K562 (cell line): ENCODE data around the gene NRF1. TPM values are rescaled to one million over a fixed set of nuclear protein-coding genes. Genes with fewer than 3 reads are reported as not detected.

ENCODE experiments used
- ATAC-seq: fragments of 200-7000 bp; cut with Tn5 transposase; 3 replicates; pipeline ENCODE4 v1.9.1; 2020; ENCODE audit warnings: moderate library complexity
- BruUV-seq: library from RNA; stranded (reverse); fragments of 400-500 nt; replicated peaks from 2 replicates; lab custom pipeline; 2021; lab: Mats Ljungman, UMichigan
- CTCF ChIA-PET: fragments of 300-600 bp; formaldehyde crosslinking; extraction: SDS; loops from one replicate; lab custom pipeline; 2021; ENCODE audit warnings: low intra/inter-chr PET ratio; lab: Yijun Ruan, JAX
- POLR2A ChIA-PET: fragments of 300-600, 350-650 bp; sonication (Branson Sonifier 250); formaldehyde crosslinking; extraction: SDS; loops from one replicate; lab custom pipeline; 2021; ENCODE audit warnings: antibody characterized with exemption, inconsistent platforms; lab: Yijun Ruan, JAX
- DNase-seq, 4 experiments: peaks; one replicate each; pipeline versions ENCODE4 v3.0.0 to v3.0.0-alpha.2; 2011 to 2018; ENCODE audit warnings: low spot score in 3 of 4, mixed read lengths in 3 of 4; ENCODE audit errors: extremely low read depth in 1 of 4
- FAIRE-seq: peaks from 2 replicates; lab custom pipeline; 2011; peaks lifted over from hg19 to GRCh38; lab: Jason Lieb, UNC
- H2AFZ ChIP-seq: 2 replicates; pipeline ENCODE4 v1.6.0; 2011; ENCODE audit warnings: low read depth, low read length, control low read depth, inconsistent platforms
- H3K27ac ChIP-seq: fragments of 200-600 bp; 3 replicates; pipeline ENCODE4 v1.8.0; 2011; ENCODE audit warnings: low read depth, mild to moderate bottlenecking, control low read depth, inconsistent platforms, low read length, moderate library complexity, mixed read lengths; ENCODE audit errors: extremely low read depth
- H3K27me3 ChIP-seq, 2 experiments: fragments of 300-600 bp in 1 of 2; 2 replicates in 1 of 2; 3 replicates in 1 of 2; pipeline versions ENCODE4 v1.6.0 to v1.8.0; 2011; ENCODE audit warnings: inconsistent platforms in 2 of 2, low read length in 2 of 2, mild to moderate bottlenecking in 1 of 2, mixed read lengths in 1 of 2, moderate library complexity in 1 of 2; ENCODE audit not compliant: control insufficient read depth in 2 of 2, insufficient read depth in 2 of 2
- H3K36me3 ChIP-seq: fragments of 300-600 bp; 3 replicates; pipeline ENCODE4 v1.8.0; 2011; ENCODE audit warnings: mild to moderate bottlenecking, low read length, inconsistent platforms; ENCODE audit not compliant: control insufficient read depth, insufficient read depth
- H3K4me1 ChIP-seq, 2 experiments: fragments of 200-600 bp in 1 of 2; replicated peaks in 1 of 2; 2 replicates in 1 of 2; 3 replicates in 1 of 2; pipeline versions ENCODE4 v1.5.1 to v1.8.0; 2011; ENCODE audit warnings: inconsistent platforms in 2 of 2, low read length in 2 of 2, mild to moderate bottlenecking in 1 of 2, mixed read lengths in 1 of 2, moderate library complexity in 1 of 2; ENCODE audit not compliant: control insufficient read depth in 2 of 2, insufficient read depth in 2 of 2
- H3K4me2 ChIP-seq: 2 replicates; pipeline ENCODE4 v1.6.1; 2011; ENCODE audit warnings: low read length, control low read depth, inconsistent platforms, mixed read lengths; ENCODE audit not compliant: insufficient read depth
- H3K4me3 ChIP-seq: fragments of 200-600 bp; sonication (generic), shearing (Covaris generic); 2 replicates; pipeline ENCODE4 v1.5.1; 2016; ENCODE audit warnings: control low read depth, inconsistent platforms
- H3K79me2 ChIP-seq: fragments of 200-600 bp; 3 replicates; pipeline ENCODE4 v1.8.0; 2011; ENCODE audit warnings: low read length, inconsistent platforms; ENCODE audit not compliant: control insufficient read depth, insufficient read depth
- H3K9ac ChIP-seq, 2 experiments: 2 replicates each; pipeline versions ENCODE4 v1.6.0 to v1.6.1; 2011; ENCODE audit warnings: low read depth in 2 of 2, low read length in 2 of 2, control low read depth in 1 of 2, inconsistent platforms in 1 of 2, mild to moderate bottlenecking in 1 of 2, mixed read lengths in 1 of 2; ENCODE audit not compliant: insufficient read depth in 1 of 2
- H3K9me1 ChIP-seq: one replicate; pipeline ENCODE4 v1.6.0; 2011; ENCODE audit warnings: inconsistent platforms, mild to moderate bottlenecking, low read length, moderate library complexity; ENCODE audit not compliant: control insufficient read depth, insufficient read depth
- H3K9me3 ChIP-seq: replicated peaks from 2 replicates; pipeline ENCODE4 v1.5.1; 2011; ENCODE audit warnings: low read depth, low read length, inconsistent platforms; ENCODE audit not compliant: control insufficient read depth, insufficient read depth
- H4K20me1 ChIP-seq: replicated peaks from 2 replicates; pipeline ENCODE4 v1.6.1; 2011; ENCODE audit warnings: low read length, inconsistent platforms, mixed read lengths; ENCODE audit not compliant: control insufficient read depth, insufficient read depth
- FOSL1 ChIP-seq: fragments of 200-800 bp; sonication (Bioruptor generic); conservative IDR thresholded peaks from 2 replicates; pipeline ENCODE4 v1.6.1; 2016; ENCODE audit warnings: missing genetic modification characterization, missing compliant biosample characterization
- GTF2F1 ChIP-seq: IDR thresholded peaks from 2 replicates; pipeline ENCODE4 v1.6.1; 2011; ENCODE audit warnings: low read depth, low read length, improper control_type of control experiment
- KLF6 ChIP-seq: fragments of 250-450 bp; sonication (Bioruptor Pico); IDR thresholded peaks from 2 replicates; pipeline ENCODE4 v1.4.0; 2020; ENCODE audit warnings: mild to moderate bottlenecking, moderate library complexity, borderline replicate concordance
- POLR2B ChIP-seq: fragments of 450-650 bp; IDR thresholded peaks from 2 replicates; pipeline ENCODE4 v1.6.1; 2018; ENCODE audit warnings: low read depth; ENCODE audit not compliant: partially characterized antibody
- RBM15 ChIP-seq: fragments of 200-400 bp; formaldehyde crosslinking; IDR thresholded peaks from 2 replicates; pipeline ENCODE4 v1.6.1; 2018; ENCODE audit warnings: mild to moderate bottlenecking, low read length, moderate library complexity; ENCODE audit not compliant: insufficient read depth
- SPI1 ChIP-seq: IDR thresholded peaks from 2 replicates; pipeline ENCODE4 v1.6.1; 2011; ENCODE audit warnings: low read depth, low read length, control low read depth, borderline replicate concordance
- TBP ChIP-seq: optimal IDR thresholded peaks from 2 replicates; pipeline ENCODE3; 2011; ENCODE audit warnings: low read depth, low read length, improper control_type of control experiment
- ZFP36 ChIP-seq: fragments of 150-350 bp; IDR thresholded peaks from 2 replicates; pipeline ENCODE4 v1.6.1; 2018; ENCODE audit warnings: low read length, low read depth; ENCODE audit not compliant: partially characterized antibody
- ZNF140 ChIP-seq: fragments of 250-450 bp; sonication (Bioruptor Pico); IDR thresholded peaks from 2 replicates; pipeline ENCODE4 v1.8.0; 2021; ENCODE audit warnings: moderate library complexity, mild to moderate bottlenecking, inconsistent platforms
- ZNF583 ChIP-seq: fragments of 250-450 bp; sonication (Bioruptor Pico); IDR thresholded peaks from 2 replicates; pipeline ENCODE4 v1.4.0; 2020
- WGBS: fragments of 100-300 bp; shearing (Covaris generic); methylation state at CpG from one replicate; pipeline ENCODE4 v1.1.6; 2016; ENCODE audit warnings: low coverage, mixed read lengths; ENCODE audit not compliant: insufficient coverage; ENCODE audit errors: missing lambda C conversion rate; 5-methylcytosine and 5-hydroxymethylcytosine counted together
- in situ Hi-C: fragments of 300-500 bp; cut with MboI; formaldehyde crosslinking; loops from 4 replicates; pipeline ENCODE4 v1.15.0; 2018; ENCODE audit warnings: inconsistent platforms, mixed read lengths
- intact Hi-C: fragments of 100-400 bp; cut with micrococcal nuclease; formaldehyde crosslinking; loops from 2 replicates; pipeline ENCODE4 v1.14.2; 2022
- polyA plus RNA-seq, 8 experiments: library from polyadenylated mRNA; depleted of rRNA in 4 of 8; stranded (reverse) in 5 of 8; unstranded in 3 of 8; fragments of >200 nt; fragmentation: Nextera tagmentation in 2 of 8; fragmentation: Illumina TruSeq in 1 of 8; extraction: Ambion mirVana in 2 of 8; extraction: Trizol in 1 of 8; gene quantifications; 2 replicates each; pipeline versions ENCODE4 v1.2.1 to v1.2.3, GENCODE V29; 2011 to 2014; ENCODE audit warnings: inconsistent platforms in 1 of 8, missing spikeins in 1 of 8
- total RNA-seq, 7 experiments: library from RNA; depleted of rRNA in 6 of 7; stranded (reverse); fragments of >200 nt in 6 of 7; fragmentation: Illumina TruSeq in 2 of 7; extraction: Trizol in 2 of 7; gene quantifications; 2 replicates each; pipeline versions ENCODE4 v1.2.1 to v1.2.3, GENCODE V29; 2011 to 2021; ENCODE audit warnings: low replicate concordance in 1 of 7
- TF ChIP-seq, protein P1 (sequence below), 2 experiments: fragments of 450-650 bp in 1 of 2; sonication (generic) in 1 of 2; formaldehyde crosslinking in 1 of 2; IDR thresholded peaks in 1 of 2; conservative IDR thresholded peaks in 1 of 2; 2 replicates each; pipeline versions ENCODE4 v1.6.1 to v1.8.1; 2016 to 2023; ENCODE audit warnings: mild to moderate bottlenecking in 2 of 2, moderate library complexity in 2 of 2, inconsistent platforms in 1 of 2, missing genetic modification reagents in 1 of 2
- TF ChIP-seq, protein P2 (sequence below): fragments of 450-650 bp; IDR thresholded peaks from 2 replicates; pipeline ENCODE4 v1.6.1; 2016; ENCODE audit warnings: borderline replicate concordance
- TF ChIP-seq, protein P3 (sequence below): fragments of 250-450 bp; sonication (Bioruptor Pico); IDR thresholded peaks from 2 replicates; pipeline ENCODE4 v1.6.1; 2021; ENCODE audit warnings: mild to moderate bottlenecking
- TF ChIP-seq, protein P4 (sequence below): fragments of 450-650 bp; IDR thresholded peaks from 2 replicates; pipeline ENCODE4 v1.6.1; 2016
- TF ChIP-seq, protein P5 (sequence below), 2 experiments: fragments of 450-650 bp; conservative IDR thresholded peaks; 2 replicates each; pipeline ENCODE4 v1.6.1; 2017; ENCODE audit warnings: mild to moderate bottlenecking in 2 of 2, moderate library complexity in 2 of 2

Gene NRF1
- total and polyA plus RNA-seq, 9 of the 15 experiments (the other 6 are each of a cell fraction or from before 2014, with no cell fraction given) = 8.6 to 28.8 (median 20.3) TPM

DNA sequence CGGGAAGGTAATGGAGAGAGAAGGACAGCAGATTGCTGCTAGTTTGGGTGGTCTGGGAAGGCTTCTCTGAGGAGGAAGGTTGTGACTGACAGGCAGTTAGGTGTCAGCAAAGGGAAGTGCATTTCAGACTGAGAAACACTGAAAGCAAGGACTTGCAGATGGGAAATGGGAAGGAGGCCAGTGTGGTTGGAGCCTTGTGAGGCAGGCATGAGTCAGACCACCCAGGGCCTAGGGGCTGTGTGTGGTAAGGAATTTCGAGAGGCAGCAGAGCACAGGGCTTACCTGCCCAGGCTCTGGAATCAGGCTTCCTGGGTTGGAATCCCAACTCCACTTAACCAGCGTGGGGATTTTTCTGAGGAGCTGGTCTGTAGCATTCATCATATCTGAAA, 53.5 kb downstream of the NRF1 start:
- Histone ChIP-seq H2AFZ (no peak overlapping the region), H3K4me3 (no peak overlapping the region), H3K4me2 (no peak overlapping the region), H3K27ac (no peak overlapping the region; the same call in 2 of the 3 replicates), H3K79me2 (no peaks in the 10 kb centered on the region), H3K9ac (0 out of 4 replicates have a peak overlapping the region, but pooled peaks of 1 of the 2 experiments have one; percentile 65), H3K36me3 (peaks cover 16% of the 10 kb centered on the region; the same call in 1 of the 3 replicates), H4K20me1 (no peaks in the 10 kb centered on the region), H3K27me3 (no peaks in the 10 kb centered on the region), H3K9me3 (peaks cover 16% of the 10 kb centered on the region), H3K4me1 (no peaks in the 10 kb centered on the region), H3K9me1 (no peaks in the 10 kb centered on the region)
- ATAC-seq (peak; percentile 69), DNase-seq (peak in 1 of 4 experiments; percentile 28), FAIRE-seq (no peak)
- in situ Hi-C loops (loop anchor here (5.0 kb wide), 2 partner anchors 162 to 347 kb away; no protein-coding TSS in a partner anchor), intact Hi-C loops (no loop called here)
- 72% methylated on average over 3 of the region's 3 CpGs for WGBS
- POLR2A ChIA-PET = interaction anchor here (1.0 kb wide), 1 partner anchor 160 kb away, joined by 3 read pairs; no protein-coding TSS in a partner anchor
- CTCF ChIA-PET = interaction anchor here (0.6 to 3.5 kb wide), 4 partner anchors 160 to 1167 kb away, joined by 4 to 82 read pairs (median 24); no protein-coding TSS in a partner anchor
- BruUV-seq = no TSS peak
- TF ChIP-seq, protein P1, sequence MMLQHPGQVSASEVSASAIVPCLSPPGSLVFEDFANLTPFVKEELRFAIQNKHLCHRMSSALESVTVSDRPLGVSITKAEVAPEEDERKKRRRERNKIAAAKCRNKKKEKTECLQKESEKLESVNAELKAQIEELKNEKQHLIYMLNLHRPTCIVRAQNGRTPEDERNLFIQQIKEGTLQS (IDR thresholded peaks at IDR 0.05) = 0 out of 2 replicates have a peak, but pooled peaks have one; percentile 15
- TF ChIP-seq, protein P1 (CRISPR knock-in tag; conservative IDR thresholded peaks at IDR 0.05) = no peak
- TF ChIP-seq TBP = no peak
- TF ChIP-seq, protein P2, sequence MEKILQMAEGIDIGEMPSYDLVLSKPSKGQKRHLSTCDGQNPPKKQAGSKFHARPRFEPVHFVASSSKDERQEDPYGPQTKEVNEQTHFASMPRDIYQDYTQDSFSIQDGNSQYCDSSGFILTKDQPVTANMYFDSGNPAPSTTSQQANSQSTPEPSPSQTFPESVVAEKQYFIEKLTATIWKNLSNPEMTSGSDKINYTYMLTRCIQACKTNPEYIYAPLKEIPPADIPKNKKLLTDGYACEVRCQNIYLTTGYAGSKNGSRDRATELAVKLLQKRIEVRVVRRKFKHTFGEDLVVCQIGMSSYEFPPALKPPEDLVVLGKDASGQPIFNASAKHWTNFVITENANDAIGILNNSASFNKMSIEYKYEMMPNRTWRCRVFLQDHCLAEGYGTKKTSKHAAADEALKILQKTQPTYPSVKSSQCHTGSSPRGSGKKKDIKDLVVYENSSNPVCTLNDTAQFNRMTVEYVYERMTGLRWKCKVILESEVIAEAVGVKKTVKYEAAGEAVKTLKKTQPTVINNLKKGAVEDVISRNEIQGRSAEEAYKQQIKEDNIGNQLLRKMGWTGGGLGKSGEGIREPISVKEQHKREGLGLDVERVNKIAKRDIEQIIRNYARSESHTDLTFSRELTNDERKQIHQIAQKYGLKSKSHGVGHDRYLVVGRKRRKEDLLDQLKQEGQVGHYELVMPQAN = no peak
- TF ChIP-seq POLR2B = no peak
- no peak for TF ChIP-seq GTF2F1
- TF ChIP-seq SPI1 = peak; percentile 39; the same call in 1 of the 2 replicates
- peak; percentile 48 for TF ChIP-seq ZFP36
- no peak for TF ChIP-seq KLF6 (CRISPR knock-in tag)
- TF ChIP-seq, protein P3, sequence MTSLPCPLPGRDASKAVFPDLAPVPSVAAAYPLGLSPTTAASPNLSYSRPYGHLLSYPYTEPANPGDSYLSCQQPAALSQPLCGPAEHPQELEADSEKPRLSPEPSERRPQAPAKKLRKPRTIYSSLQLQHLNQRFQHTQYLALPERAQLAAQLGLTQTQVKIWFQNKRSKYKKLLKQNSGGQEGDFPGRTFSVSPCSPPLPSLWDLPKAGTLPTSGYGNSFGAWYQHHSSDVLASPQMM = no peak
- TF ChIP-seq ZNF583 (CRISPR knock-in tag) = no peak
- TF ChIP-seq, protein P4, sequence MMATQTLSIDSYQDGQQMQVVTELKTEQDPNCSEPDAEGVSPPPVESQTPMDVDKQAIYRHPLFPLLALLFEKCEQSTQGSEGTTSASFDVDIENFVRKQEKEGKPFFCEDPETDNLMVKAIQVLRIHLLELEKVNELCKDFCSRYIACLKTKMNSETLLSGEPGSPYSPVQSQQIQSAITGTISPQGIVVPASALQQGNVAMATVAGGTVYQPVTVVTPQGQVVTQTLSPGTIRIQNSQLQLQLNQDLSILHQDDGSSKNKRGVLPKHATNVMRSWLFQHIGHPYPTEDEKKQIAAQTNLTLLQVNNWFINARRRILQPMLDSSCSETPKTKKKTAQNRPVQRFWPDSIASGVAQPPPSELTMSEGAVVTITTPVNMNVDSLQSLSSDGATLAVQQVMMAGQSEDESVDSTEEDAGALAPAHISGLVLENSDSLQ = peak; percentile 88
- TF ChIP-seq RBM15 = no peak
- TF ChIP-seq, protein P5, sequence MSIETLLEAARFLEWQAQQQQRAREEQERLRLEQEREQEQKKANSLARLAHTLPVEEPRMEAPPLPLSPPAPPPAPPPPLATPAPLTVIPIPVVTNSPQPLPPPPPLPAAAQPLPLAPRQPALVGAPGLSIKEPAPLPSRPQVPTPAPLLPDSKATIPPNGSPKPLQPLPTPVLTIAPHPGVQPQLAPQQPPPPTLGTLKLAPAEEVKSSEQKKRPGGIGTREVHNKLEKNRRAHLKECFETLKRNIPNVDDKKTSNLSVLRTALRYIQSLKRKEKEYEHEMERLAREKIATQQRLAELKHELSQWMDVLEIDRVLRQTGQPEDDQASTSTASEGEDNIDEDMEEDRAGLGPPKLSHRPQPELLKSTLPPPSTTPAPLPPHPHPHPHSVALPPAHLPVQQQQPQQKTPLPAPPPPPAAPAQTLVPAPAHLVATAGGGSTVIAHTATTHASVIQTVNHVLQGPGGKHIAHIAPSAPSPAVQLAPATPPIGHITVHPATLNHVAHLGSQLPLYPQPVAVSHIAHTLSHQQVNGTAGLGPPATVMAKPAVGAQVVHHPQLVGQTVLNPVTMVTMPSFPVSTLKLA (conservative IDR thresholded peaks at IDR 0.05) = no peak
- TF ChIP-seq ZNF140 = no peak
- TF ChIP-seq FOSL1 = peak; percentile 46
